Transverse colon (tissue), 4 donors: ENCODE results near the gene POLD4. TPM values are rescaled to one million over a fixed set of nuclear protein-coding genes. Genes with fewer than 3 reads are reported as not detected.

Source experiments
- DNase-seq: peaks from one replicate; pipeline ENCODE4 v3.0.0-alpha.2; 2019
- H3K27ac ChIP-seq, 4 donors: fragments of 200-600 bp; sonication (generic); 2 replicates each; pipeline ENCODE4 v1.5.1; 2016 to 2018; ENCODE audit warnings: inconsistent platforms in 4 of 4
- H3K27me3 ChIP-seq: fragments of 200-600 bp; sonication (generic); 2 replicates; pipeline ENCODE4 v1.5.1; 2017; ENCODE audit warnings: inconsistent platforms
- H3K36me3 ChIP-seq, 4 donors: fragments of 200-600 bp; sonication (generic); 2 replicates each; pipeline ENCODE4 v1.5.1; 2017 to 2019; ENCODE audit warnings: inconsistent platforms in 4 of 4
- H3K4me1 ChIP-seq, 4 donors: fragments of 200-600 bp; sonication (generic); 2 replicates each; pipeline ENCODE4 v1.5.1; 2017 to 2020; ENCODE audit warnings: inconsistent platforms in 4 of 4
- H3K4me3 ChIP-seq, 4 donors: fragments of 200-600 bp; sonication (generic); 1 replicate in 1 of 4; 2 replicates in 3 of 4; pipeline versions ENCODE4 v1.5.1 to v1.6.1; 2017 to 2019; ENCODE audit warnings: inconsistent platforms in 4 of 4
- H3K9me3 ChIP-seq, 2 donors: fragments of 200-600 bp; sonication (generic); 2 replicates each; pipeline ENCODE4 v1.5.1; 2017 to 2019; ENCODE audit warnings: inconsistent platforms in 2 of 2
- CTCF ChIP-seq, 5 experiments: fragments of 200-600 bp in 3 of 5; fragments of 450-650 bp in 2 of 5; sonication (generic) in 3 of 5; IDR thresholded peaks; 1 replicate in 2 of 5; 2 replicates in 3 of 5; pipeline ENCODE4 v1.5.1; 2016 to 2017; ENCODE audit warnings: antibody characterized with exemption in 5 of 5, inconsistent platforms in 3 of 5, mild to moderate bottlenecking in 2 of 5, moderate library complexity in 1 of 5
- EP300 ChIP-seq: sonication (generic); formaldehyde crosslinking; IDR thresholded peaks from one replicate; pipeline ENCODE4 v1.6.1; 2017; ENCODE audit warnings: antibody characterized with exemption, low read depth
- POLR2A ChIP-seq: fragments of 450-650 bp; IDR thresholded peaks from one replicate; pipeline ENCODE4 v1.6.1; 2016; ENCODE audit warnings: antibody characterized with exemption, mild to moderate bottlenecking, moderate library complexity
- POLR2AphosphoS5 ChIP-seq, 3 donors: sonication (generic); formaldehyde crosslinking; IDR thresholded peaks; one replicate each; pipeline ENCODE4 v1.6.1; 2016; ENCODE audit warnings: antibody characterized with exemption in 3 of 3
- WGBS, 2 donors: methylation state at CpG; one replicate each; pipeline ENCODE4 v1.1.5; 2018; ENCODE audit warnings: low coverage in 1 of 2; 5-methylcytosine and 5-hydroxymethylcytosine counted together
- in situ Hi-C, 4 donors: fragments of 200-750 bp; cut with MboI; loops; one replicate each; pipeline versions ENCODE4 v1.15.0 to v1.15.1; 2017; ENCODE audit warnings: low sequenced_read_pairs in 3 of 4, low pct_ligation_motif_present in 1 of 4, low pct_unique_long_range_greater_than_20kb in 1 of 4
- intact Hi-C: fragments of 100-400 bp; cut with DNase I; formaldehyde crosslinking; loops from one replicate; pipeline ENCODE4 v1.15.1; 2023; ENCODE audit warnings: low total_unique reads
- total RNA-seq, 4 donors: library from RNA; depleted of rRNA; stranded (reverse); fragments of >200 nt; gene quantifications; one replicate each; pipeline ENCODE4 v1.1.0, GENCODE V29; 2016

Gene POLD4
- total RNA-seq, 4 donors from 2014 or later: 261 to 372 (median 319) TPM

GRCh38 chr11:67317888-67318555 is 35.3 kb downstream of the POLD4 start:
- DNase-seq: peak; percentile 54

GRCh38 chr11:67317205-67317887 is 36.0 kb downstream of the POLD4 start:
- H3K4me3 ChIP-seq: peak overlapping the region; percentile 51 to 96 (median 88)
- in situ Hi-C loops (loop anchor here in 1 of 4 donors (5.0 kb wide), 1 partner anchor 50 kb away; the partner anchor contains the start of gene GRK2), intact Hi-C loops (loop anchor here (2.0 kb wide), 1 partner anchor 51 kb away; the partner anchor contains the start of gene GRK2)
- TF ChIP-seq EP300: no peak
- peak; percentile 89 for TF ChIP-seq POLR2A
- TF ChIP-seq POLR2AphosphoS5 (IDR thresholded peaks at IDR 0.05): peak in 2 of 3 donors; percentile 78 to 88
- TF ChIP-seq CTCF (IDR thresholded peaks at IDR 0.05): peak; percentile 90 to 100 (median 93)
- H3K36me3 ChIP-seq: no peaks in the 10 kb centered on the region
- H3K27me3 ChIP-seq: no peaks in the 10 kb centered on the region
- H3K4me1 ChIP-seq: peaks cover 14 to 39% (median 31%) of the 10 kb centered on the region in 4 donors
- WGBS, 2 donors: 1% methylated on average over 46 of the region's 55 CpGs; no CpG with 5 or more reads in 1 of the 2 donors
- H3K27ac ChIP-seq: peak overlapping the region; percentile 97 to 99 (median 97)
- H3K9me3 ChIP-seq: no peaks in the 10 kb centered on the region
- DNase-seq: peak; percentile 98

More at GRCh38 chr11:67317888-67318555, 35.3 kb downstream of the POLD4 start:
- in situ Hi-C loops (loop anchor here in 1 of 4 donors (5.0 kb wide), 1 partner anchor 51 kb away; the partner anchor contains the start of gene GRK2), intact Hi-C loops (loop anchor here (2.0 kb wide), 1 partner anchor 51 kb away; the partner anchor contains the start of gene GRK2)
- Histone ChIP-seq H3K36me3 (no peaks in the 10 kb centered on the region), H3K27me3 (no peaks in the 10 kb centered on the region), H3K4me1 (peaks cover 11 to 32% (median 27%) of the 10 kb centered on the region in 4 donors), H3K9me3 (no peaks in the 10 kb centered on the region), H3K4me3 (peak overlapping the region; percentile 51 to 96 (median 88)), H3K27ac (peak overlapping the region; percentile 97 to 99 (median 97))
- WGBS, 2 donors: 1% methylated on average over 29 of the region's 53 CpGs; no CpG with 5 or more reads in 1 of the 2 donors
- no peak for TF ChIP-seq CTCF (IDR thresholded peaks at IDR 0.05)
- no peak for TF ChIP-seq POLR2A
- no peak for TF ChIP-seq EP300
- TF ChIP-seq POLR2AphosphoS5 (IDR thresholded peaks at IDR 0.05): no peak

GRCh38 chr11:67316882-67317204 is 36.5 kb downstream of the POLD4 start:
- intact Hi-C loops: loop anchor here (2.0 kb wide), 1 partner anchor 50 kb away; the partner anchor contains the start of gene GRK2
- whole genome bisulfite sequencing, 2 donors: 0 to 1% methylated on average over 4 to 10 of the region's 10 CpGs

More at GRCh38 chr11:67316882-67317204, 36.5 kb downstream of the POLD4 start:
- no peak for DNase-seq
- H3K27me3 ChIP-seq: no peaks in the 10 kb centered on the region
- no peaks in the 10 kb centered on the region for H3K9me3 ChIP-seq
- TF ChIP-seq POLR2A (no peak), EP300 (no peak), POLR2AphosphoS5 (IDR thresholded peaks at IDR 0.05) (no peak), CTCF (IDR thresholded peaks at IDR 0.05) (no peak)
- H3K4me3 ChIP-seq: peak overlapping the region; percentile 51 to 96 (median 88)
- peak overlapping the region; percentile 97 to 99 (median 97) for H3K27ac ChIP-seq
- no peaks in the 10 kb centered on the region for H3K36me3 ChIP-seq
- H3K4me1 ChIP-seq: peaks cover 14 to 43% (median 33%) of the 10 kb centered on the region in 4 donors
- in situ Hi-C loops: loop anchor here in 1 of 4 donors (5.0 kb wide), 1 partner anchor 50 kb away; the partner anchor contains the start of gene GRK2
